Fibroblast of lung (primary cell): ENCODE results near the gene C16orf74.

Experiments
- EZH2 ChIP-seq: IDR thresholded peaks from 2 replicates; pipeline ENCODE4 v1.5.1; 2012; ENCODE audit warnings: low read length, control low read depth, mild to moderate bottlenecking; ENCODE audit errors: missing control alignments
- TF ChIP-seq, protein P1 (sequence below), 2 donors: IDR thresholded peaks in 1 of 2; conservative IDR thresholded peaks in 1 of 2; 1 replicate in 1 of 2; 2 replicates in 1 of 2; pipeline ENCODE4 v1.5.1; 2011 to 2012; ENCODE audit warnings: low read length in 2 of 2, control low read depth in 1 of 2, inconsistent platforms in 1 of 2, low read depth in 1 of 2, mild to moderate bottlenecking in 1 of 2

DNA sequence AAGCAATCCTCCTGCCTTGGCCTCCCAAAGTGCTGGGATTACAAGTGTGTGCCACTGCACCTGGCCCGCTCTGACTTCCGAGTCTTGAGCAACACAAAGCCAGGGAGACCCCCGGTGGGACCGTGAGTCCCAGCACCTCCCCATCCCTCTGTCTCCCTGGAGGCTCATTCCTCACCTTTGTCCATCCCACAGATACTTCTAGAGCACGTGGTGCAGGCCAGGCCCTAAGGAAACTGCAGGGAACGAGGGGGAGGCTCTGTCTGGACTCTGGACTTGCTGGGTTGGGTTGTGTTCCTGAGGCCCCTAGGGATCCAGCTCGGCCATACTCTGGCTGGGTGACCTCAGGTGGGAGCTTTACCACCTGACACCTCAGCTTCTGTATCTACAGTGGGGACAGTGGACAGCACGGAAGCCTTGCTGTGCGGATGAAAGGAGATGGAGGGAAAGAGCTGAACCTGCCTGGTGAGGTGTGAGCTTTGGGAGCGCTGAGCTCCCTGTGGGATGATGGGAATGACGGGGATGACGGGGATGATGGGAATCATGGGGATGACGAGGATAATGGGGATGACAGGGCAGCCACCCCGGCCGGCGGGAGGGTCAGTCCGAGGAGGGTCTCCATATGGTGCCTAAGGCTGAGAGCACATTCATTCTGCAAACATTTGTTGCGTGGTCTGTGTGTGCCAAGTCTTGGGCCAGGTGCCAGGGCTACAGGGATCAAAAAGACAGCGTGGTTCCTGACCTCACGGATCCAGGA, 26.6 kb downstream of the C16orf74 start:
- TF ChIP-seq, protein P1, sequence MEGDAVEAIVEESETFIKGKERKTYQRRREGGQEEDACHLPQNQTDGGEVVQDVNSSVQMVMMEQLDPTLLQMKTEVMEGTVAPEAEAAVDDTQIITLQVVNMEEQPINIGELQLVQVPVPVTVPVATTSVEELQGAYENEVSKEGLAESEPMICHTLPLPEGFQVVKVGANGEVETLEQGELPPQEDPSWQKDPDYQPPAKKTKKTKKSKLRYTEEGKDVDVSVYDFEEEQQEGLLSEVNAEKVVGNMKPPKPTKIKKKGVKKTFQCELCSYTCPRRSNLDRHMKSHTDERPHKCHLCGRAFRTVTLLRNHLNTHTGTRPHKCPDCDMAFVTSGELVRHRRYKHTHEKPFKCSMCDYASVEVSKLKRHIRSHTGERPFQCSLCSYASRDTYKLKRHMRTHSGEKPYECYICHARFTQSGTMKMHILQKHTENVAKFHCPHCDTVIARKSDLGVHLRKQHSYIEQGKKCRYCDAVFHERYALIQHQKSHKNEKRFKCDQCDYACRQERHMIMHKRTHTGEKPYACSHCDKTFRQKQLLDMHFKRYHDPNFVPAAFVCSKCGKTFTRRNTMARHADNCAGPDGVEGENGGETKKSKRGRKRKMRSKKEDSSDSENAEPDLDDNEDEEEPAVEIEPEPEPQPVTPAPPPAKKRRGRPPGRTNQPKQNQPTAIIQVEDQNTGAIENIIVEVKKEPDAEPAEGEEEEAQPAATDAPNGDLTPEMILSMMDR (conservative IDR thresholded peaks at IDR 0.05 in 1 of 2, IDR thresholded peaks at IDR 0.05 in 1 of 2; ENCODE audit: low read depth in 1 of 2, low read length in 2 of 2): no peak
- TF ChIP-seq EZH2: no peak
